GM21390 (cell line): ENCODE results near the gene SLC19A1.

ENCODE experiments used
- ATAC-seq: cut with Tn5 transposase; IDR thresholded peaks from one replicate; pipeline ENCODE4 v1.9.1; 2021; ENCODE audit not compliant: unreplicated experiment

SLC19A1 gene

DNA sequence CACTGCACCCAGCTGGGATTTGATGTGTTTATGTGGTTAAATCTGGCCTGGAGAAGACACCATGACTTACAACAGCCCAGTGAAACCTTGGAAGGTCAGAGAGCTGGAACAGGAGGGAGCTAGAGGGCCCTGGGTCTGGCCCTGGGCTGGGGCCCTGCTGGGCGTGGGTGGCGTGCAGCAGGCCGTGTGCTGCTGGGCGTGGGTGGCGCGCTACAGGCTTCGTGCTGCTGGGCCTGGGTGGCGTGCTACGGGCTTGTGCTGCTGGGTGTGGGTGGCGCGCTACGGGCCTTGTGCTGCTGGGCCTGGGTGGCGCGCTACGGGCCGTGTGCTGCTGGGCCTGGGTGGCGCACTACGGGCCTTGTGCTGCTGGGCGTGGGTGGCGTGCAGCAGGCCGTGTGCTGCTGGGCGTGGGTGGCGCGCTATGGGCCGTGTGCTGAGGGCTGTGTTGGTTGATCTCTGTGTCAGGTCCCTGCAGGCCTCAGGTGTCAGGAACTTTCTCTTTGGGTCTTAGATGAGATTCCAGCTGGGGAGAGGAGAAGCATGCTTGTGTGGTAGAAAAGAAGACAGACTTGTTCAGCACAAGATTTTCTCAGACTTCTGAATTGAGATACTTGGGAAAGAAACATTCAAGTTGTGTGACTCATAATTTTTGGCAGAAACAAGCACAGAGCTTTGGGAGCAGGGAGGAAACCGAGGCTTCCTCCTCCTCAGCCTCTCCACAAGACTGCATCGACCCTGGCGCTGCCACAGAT, 71.3 kb downstream of the SLC19A1 start:
- no peak for ATAC-seq

DNA sequence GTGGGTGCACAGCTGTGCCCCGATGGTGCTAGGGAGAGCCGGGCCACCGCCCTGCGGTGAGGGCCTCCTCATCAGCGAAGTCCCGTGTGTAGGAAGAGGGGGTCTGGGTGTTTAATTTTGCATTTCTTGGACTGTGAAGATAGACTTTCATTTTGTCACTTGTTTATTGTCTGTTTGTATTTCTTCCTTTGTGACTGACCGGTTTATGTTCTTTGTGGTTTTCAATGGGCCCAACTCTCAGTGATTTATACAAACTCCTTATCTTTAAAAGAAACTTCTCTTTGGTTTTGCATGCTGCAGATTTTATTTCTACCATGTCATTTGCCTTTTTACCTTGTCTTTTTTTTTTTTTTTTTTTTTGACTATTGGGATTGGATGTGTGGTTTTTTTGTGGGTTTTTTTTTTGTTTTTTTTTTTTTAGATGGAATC, 72.1 kb downstream of the SLC19A1 start:
- no peak for ATAC-seq

DNA sequence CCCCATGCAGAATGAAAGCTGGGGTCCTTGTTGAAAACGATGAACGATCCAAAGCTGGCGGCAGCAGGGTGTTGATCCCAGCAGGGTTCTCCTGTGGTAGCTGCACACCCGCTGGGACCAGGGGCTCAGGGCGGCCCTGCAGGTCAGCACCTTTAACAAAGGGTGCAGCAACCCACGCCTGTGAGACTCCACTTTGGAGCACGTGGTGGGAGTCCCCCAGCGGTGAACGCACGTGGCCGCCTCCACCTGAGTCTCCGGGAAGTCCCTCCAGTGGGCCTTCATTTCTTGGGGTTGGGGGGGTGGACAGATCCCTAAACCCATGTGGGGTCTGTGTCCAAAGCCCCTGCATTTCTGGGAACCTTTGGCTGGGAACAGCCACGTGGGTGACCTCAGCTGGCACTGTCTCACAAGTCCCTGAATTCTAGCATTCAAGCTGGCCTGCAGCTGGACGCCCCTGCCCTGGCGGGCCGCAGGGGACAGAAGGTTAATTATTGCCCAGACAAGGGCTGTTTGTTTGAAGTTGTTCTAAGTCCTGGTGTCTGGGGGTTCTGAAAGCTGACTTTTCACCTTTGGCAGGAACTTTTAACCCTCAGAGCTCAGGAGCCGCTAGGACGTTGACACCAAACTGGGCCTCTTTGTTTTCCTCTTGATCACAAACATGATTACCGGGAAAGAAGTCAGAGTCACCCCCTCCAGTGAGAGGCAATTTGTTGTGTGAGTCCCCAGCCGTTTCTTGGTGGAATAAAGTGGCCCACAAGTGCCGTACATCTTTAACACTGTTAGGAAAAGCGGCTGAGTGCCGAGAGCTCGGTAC, 72.8 kb downstream of the SLC19A1 start:
- no peak for ATAC-seq

DNA sequence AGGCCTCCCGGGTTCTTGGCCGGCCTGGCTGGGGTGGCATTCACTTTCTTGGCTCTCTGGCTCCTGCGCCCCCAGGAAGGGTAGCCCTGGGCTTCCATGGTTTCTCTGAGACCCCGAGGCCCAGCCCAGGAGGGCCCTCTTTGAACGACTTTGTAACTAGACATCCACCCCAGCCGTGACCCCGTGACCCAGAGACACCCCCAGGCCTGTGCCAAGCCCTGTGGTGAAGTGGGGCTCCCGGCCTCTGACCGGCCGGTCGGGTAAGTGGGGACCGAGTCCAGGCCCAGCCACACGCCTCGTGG, 73.3 kb downstream of the SLC19A1 start:
- no peak for ATAC-seq

DNA sequence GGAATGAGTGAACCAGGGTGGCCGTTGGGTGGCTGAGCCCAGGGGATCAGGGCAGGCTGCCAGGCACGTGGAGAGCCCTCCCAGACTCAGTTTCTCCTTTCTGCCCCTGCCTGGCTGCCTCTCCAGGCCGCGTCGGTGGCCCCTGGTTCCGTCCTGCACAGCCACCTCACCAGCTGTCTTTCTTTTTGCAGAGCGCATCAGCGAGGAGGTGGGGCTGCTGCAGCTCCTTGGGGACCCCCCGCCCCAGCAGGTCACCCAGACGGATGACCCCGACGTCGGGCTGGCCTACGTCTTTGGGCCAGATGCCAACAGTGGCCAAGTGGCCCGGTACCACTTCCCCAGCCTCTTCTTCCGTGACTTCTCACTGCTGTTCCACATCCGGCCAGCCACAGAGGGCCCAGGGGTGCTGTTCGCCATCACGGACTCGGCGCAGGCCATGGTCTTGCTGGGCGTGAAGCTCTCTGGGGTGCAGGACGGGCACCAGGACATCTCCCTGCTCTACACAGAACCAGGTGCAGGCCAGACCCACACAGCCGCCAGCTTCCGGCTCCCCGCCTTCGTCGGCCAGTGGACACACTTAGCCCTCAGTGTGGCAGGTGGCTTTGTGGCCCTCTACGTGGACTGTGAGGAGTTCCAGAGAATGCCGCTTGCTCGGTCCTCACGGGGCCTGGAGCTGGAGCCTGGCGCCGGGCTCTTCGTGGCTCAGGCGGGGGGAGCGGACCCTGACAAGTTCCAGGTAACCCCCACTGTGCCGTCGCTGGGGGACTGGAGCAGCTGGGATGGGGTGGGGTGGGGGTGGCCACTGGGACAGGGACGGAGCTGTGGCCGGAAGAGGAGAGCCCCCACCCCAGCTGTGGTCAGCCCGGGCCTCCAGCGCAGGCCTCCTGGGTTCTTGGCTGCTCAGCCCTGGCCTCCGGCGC, 73.9 kb downstream of the SLC19A1 start:
- ATAC-seq = no peak

DNA sequence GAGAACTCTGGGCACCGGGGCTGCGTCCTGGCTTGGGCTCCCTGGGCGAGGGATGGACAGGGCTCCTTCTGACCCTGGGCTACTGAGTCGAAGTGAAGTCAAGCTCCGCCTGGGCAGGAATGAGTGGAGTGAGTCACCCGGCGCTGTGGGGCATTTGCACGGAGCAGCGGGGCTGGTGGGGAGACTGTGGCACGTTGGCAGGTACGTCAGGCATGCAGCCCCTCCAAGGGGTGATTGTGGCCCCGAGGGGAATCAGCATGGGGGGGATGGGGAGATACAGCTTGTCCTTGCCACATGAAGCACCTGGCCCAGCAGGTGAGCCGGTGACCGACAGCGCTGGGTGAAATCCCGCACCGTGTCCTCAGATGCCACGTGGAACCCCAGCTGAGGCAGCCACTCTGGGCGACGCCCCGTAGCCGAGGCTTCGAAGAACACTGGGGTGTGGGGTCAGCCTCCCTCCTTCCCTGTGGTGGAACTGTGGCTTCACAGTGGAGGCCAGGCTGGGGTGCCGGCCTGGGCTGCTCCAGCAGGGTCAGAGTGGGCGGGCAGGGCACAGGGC, 74.9 kb downstream of the SLC19A1 start:
- no peak for ATAC-seq

DNA sequence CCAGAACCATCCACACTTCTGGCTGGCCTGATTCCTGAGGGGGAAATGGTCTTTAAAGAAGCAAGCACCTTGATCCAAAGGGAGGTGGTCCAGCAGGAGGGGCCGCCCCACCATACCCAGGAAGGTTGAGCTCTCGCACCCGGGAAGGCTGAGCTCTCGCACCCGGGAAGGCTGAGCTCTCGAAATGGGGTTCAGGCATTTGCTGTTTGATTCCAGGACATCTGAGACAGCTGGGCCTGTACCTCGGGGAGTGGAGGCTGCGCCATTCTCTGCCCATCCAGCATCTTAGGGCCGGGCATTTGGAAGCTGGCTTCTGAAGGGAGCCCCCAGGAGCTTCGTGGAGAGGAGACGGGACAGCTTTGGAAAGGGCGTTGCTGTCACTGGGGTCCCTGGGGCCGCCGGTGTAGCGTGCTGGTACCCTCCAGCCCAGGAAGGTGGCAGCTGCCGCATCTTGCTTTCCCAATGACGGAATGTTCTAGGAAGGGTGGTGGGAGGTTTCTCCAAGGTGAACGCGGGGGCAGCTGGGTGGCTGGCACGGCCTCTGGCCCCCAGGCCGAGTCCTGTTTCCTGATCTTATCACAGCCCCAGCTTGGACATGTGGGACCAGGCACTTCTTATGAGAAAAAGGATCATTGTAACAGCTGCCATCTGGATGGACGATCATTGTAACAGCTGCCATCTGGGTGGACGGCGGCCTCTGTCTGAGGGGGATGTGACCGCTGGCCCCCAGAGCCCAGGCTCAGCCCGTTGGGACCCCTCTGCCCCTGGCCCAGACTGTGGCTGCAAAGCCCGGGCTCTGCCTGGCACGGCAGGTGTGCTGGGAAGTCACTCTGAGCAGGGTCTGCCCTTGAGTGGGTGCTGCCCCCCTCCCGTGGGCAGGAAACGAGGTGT, 75.7 kb downstream of the SLC19A1 start:
- ATAC-seq = no peak

DNA sequence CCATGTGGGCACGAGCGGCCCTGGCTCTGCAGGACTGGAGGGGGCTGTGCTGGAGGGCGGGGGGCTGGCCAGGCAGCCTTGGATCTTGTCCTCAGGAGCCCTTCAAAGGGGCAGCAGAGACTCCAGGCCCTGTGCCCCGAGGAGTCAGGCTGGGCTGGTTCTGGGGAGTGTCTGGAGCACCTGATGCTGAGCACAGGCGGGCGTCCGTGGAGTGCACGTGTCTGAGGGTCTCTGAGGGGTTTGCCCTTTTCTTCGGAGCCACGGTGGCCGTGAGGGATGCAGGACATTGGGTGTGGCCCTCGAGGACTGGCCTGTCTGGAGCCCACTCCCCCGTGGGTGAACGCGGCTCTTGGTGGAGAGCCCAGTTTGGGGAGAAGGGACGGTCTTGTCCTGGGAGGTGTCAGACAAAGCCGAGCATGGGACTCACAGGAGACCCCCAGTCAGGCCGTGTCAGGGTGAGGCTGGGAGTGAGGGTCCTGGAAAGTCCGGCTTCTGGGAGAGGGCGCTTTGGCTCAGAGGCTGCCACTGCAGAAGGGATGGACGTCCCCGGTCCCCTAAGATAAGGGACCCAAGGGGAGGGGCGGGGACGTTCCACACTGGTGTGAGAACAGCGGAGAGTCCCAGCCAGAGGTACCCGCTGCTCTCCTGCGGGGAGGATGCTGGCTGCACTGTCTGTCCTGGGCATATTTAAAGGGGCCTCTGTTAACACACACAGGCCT, 76.5 kb downstream of the SLC19A1 start:
- no peak for ATAC-seq

DNA sequence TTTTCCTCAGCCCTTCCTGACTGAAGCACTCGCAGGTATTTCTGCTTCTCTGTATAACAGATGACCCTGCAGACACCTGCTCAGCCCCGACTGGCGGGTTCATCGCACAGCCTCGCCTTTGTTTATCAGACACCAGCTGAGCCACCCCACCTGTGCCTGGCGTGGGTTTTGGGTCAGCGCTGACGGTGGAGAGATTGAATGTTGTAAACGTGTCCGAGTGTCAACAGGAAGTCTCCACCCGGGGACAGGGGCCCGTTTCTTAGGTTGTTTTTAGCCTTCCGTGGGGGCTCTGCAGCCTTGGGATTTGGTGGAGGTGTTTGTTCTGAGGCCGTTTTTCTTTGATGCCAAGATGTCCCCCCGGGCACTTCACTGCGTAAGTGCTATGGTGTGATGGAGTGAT, 77.1 kb downstream of the SLC19A1 start:
- ATAC-seq = no peak

DNA sequence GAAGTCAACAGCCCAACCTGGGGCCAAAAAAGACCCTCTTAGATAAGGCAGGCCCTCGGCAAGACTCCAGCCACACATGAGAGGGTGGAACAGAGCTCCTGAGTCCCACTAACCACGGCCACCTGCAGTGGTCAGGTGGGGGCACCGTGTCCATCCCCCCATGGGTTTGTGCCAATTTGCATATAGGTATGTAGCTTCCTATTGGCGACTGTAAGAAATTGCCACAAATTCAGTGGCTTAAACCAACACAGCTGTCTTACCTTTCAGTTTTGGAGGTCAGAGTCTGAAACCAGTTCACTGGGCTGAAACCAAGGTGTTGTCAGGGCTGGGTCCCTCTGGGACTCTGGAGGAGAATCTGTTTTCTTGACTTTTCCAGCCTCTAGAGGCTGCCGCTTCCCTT, 77.9 kb downstream of the SLC19A1 start:
- no peak for ATAC-seq

DNA sequence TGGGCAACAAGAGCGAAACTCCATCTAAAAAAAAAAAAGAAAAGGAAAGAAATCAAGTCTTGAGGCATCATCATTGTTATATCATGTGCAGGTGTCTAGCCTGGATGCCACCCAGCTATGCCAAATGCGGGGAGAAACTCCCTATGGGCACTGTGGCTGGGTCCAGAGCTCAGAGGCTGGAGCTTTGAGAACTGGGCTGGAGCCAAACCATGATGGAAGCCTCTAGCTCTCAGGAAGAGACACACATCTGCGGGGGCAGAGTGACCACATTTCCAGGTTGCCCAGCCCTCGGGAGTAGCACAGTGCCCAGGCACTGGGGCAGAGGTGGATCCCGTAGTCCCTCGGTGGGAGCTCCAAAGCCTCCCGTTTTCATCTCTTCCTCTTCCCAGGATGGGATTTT, 78.4 kb downstream of the SLC19A1 start:
- no peak for ATAC-seq

DNA sequence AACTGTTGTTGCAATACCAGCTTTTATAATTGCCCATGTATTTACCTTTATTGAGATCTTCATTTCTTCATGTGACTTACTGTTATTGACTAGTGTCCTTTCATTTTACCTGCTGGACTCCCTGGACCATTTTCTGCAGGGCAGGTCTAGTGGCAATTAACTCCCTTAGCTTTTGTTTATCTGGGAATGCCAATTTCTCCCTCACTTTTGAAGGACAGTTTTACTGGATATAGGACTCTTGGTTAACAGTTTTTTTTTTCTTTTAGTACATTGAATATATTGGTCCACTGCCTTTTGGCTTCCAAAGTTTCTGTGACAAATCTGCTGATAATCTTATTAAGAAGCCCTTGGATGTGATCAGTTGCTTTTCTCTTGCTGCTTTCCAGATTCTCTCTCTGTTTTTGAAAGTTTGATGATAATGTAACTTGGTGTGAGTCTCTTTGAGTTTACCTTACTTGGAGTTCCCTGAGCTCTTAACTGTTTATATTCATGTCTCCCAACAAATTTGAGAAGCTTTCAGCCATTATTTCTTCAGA, 80.4 kb downstream of the SLC19A1 start:
- no peak for ATAC-seq

DNA sequence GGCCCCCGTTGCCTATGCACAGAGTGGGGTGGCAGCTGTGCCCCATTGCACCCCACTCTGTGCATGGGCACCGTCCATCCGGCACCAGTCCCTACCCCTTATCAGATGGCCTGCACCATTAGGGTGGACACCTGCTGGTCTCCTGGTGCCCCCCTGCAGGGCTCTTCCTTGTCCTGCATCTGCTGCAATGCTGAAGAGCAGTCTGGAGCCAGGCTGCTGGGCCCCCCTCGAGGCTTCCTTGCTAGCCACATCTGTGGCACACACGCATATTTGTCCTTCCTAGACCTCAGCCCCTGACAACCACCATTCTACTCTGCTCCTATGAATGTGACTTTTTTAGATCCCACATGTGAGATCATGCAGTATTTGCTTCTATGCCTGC, 80.9 kb downstream of the SLC19A1 start:
- no peak for ATAC-seq

DNA sequence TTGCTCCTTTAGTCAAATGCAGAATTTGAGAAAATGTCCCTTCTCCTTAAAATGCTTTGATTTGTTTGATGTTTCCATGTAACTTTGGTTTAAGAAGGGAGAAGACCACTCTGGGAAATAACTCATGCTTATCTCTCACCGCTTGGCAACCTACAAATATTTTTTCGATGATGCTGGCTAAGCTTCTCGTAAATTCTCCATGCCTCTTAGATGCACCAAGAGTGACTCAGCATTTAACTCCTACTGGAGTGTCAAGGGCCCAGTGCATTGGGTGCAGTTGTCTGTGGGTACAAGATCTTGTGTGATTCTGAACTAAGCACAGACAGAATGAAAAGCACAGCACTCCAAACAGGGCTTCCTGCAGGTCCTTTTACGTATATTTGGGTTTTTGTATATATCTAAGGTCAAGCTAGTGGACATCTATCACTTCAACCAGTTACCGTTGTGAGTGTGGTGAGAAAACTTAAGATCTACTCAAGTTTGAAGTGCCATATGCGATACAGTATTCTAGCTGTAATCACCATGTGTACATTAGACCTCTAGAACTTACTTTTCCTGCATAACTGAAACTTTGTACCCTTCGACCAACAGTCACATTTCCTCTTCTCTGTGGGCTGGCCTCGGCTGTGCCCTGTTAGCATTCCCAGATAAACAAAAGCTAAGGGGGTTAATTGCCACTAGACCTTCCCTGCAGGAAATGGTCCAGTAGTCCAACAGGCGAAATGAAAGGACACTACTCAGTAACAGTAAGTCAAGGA, 81.5 kb downstream of the SLC19A1 start:
- no peak for ATAC-seq

DNA sequence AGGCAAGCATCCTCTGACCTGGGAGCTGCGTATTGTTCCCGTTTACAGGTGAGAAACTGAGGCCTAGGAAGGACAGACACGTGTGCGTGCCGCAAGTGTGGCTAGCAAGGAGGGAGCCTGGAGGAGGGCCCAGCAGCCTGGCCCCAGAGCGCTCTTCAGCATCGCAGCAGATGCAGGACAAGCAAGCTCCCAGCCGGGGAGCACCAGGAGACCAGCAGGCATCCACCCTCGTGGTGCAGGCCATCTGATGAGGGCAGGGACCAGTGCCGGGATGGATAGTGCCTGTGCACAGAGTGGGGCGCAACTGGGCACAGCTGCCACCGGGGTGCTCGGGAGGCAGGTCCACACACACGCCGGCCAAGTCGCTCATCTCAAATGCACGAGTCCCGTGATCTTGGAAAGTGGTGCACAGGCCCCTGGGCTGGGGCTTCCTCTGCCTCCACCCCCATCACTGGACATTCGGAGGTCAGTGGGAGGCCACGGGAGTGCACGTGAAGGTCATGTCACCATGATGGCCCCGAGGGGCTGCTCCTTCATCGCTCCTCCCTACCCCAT, 82.2 kb downstream of the SLC19A1 start:
- no peak for ATAC-seq

DNA sequence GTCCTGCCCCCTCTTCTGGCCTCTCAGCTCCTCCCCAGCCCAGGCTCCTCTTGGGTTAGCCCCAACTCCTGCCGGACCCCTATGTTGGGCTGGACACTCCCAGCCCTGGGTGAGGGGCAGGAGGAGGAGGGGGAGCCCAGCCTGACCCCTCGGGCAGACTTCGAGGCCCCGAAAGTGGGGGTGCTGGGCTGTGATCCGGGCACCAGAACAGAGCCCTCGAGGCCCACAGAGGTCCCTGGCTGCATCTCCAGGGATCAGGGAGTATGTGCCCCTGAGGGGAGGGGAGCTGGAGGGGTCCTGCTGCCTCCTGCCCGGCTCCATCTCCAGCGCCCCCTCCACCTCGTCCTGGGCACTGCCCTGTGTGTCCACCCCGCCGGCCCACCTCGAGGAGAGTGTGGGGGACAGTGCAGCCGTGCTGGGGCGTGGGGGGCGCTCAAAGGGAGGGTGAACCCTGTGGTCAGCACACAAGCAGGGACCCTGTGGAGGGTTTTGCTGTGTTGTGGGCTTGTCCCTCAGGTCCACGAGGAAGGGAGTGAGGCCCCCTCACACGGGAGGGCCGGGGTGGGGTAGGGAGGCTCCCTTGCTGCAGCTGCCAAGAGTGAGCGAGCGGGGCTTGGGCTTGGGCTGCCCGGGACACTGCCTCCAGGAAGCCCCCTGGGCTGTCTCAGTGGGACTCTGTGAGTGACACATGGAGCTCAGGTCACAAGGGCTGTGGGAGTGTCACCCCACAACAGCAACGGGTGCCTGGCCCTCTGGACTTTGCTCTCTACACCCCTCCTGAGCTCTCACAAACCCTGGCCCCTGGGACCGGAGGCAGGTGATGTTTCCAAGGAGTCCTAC, 82.8 kb downstream of the SLC19A1 start:
- no peak for ATAC-seq
